Astrocyte of the spinal cord (primary cell): Measurements from ENCODE around the gene PHLPP1.

Source experiments
- DNase-seq: peaks from one replicate; pipeline ENCODE4 v3.0.0; 2011; ENCODE audit warnings: low read depth, low spot score
- H3K4me3 ChIP-seq: 2 replicates; pipeline ENCODE4 v1.5.1; 2011; ENCODE audit warnings: low read depth, mild to moderate bottlenecking, low read length, moderate library complexity
- in situ Hi-C: cut with HindIII; loops from 2 replicates; pipeline ENCODE4 v1.10.0; 2017; ENCODE audit warnings: low sequenced_read_pairs
- TF ChIP-seq, protein P1 (sequence below): IDR thresholded peaks from 2 replicates; pipeline ENCODE4 v1.5.1; 2012; ENCODE audit warnings: low read depth, mild to moderate bottlenecking, low read length, inconsistent platforms

PHLPP1 gene

GRCh38 chr18:62825382-62825781 is 110.0 kb downstream of the PHLPP1 start:
- in situ Hi-C loops = no loop called here
- H3K4me3 ChIP-seq = no peak overlapping the region
- DNase-seq = no peak
- TF ChIP-seq, protein P1, sequence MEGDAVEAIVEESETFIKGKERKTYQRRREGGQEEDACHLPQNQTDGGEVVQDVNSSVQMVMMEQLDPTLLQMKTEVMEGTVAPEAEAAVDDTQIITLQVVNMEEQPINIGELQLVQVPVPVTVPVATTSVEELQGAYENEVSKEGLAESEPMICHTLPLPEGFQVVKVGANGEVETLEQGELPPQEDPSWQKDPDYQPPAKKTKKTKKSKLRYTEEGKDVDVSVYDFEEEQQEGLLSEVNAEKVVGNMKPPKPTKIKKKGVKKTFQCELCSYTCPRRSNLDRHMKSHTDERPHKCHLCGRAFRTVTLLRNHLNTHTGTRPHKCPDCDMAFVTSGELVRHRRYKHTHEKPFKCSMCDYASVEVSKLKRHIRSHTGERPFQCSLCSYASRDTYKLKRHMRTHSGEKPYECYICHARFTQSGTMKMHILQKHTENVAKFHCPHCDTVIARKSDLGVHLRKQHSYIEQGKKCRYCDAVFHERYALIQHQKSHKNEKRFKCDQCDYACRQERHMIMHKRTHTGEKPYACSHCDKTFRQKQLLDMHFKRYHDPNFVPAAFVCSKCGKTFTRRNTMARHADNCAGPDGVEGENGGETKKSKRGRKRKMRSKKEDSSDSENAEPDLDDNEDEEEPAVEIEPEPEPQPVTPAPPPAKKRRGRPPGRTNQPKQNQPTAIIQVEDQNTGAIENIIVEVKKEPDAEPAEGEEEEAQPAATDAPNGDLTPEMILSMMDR = no peak

DNA sequence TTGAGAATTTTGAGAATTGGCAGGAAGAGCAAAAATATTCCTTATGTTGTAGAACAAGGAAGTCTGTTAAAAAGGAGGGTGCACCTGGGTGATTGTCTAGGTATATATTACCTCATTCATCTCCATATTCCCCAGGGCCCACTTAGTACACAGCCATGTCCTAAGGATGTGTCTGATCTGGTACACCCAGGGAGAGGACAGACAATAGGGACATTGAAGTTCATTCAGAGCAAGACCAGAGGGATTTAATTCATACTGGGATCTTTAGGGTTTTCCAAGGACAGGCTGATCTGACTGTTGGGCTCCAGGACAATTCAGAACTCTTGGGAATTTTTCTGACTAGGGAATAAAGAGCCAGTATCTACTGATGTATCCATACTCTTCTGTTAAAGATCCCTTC is 112.1 kb downstream of the PHLPP1 start:
- TF ChIP-seq, protein P1 = no peak
- DNase-seq = no peak
- in situ Hi-C loops = no loop called here
- H3K4me3 ChIP-seq = no peak overlapping the region

DNA sequence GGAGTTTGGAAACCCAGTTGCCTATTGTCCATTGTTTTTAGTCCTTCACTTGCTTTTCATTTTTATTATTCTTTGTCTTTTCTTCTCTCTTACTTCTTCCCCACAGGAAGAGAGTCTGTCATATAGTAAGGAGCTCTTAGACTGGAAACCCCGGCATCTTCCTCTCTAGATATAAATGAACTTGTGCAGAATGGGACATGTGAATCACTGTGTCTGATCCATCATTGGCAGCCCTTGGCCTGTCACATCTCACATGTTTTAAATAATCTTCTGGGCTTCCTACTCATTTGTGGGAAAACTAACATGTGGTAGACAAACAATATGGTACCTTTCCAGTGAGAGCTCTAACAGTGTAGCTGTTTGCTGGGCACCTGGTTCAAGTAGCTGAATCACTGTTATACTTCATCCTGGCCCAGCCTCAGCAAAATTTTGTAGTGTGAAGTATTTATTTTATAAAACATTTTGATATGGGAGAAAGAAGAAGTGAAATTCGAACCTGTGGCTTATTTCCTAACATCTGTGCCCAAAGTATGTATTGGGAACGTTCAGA is 112.8 kb downstream of the PHLPP1 start:
- TF ChIP-seq, protein P1 = no peak
- no peak for DNase-seq
- no peak overlapping the region for H3K4me3 ChIP-seq
- in situ Hi-C loops = no loop called here

- H3K4me3 ChIP-seq = no peak overlapping the region
- TF ChIP-seq, protein P1 = no peak
- in situ Hi-C loops = no loop called here
- peak; percentile 41 for DNase-seq
These were observed 113.5 kb downstream of the PHLPP1 start for GRCh38 chr18:62828852-62829251.

GRCh38 chr18:62829936-62830335 is 114.6 kb downstream of the PHLPP1 start:
- no peak overlapping the region for H3K4me3 ChIP-seq
- in situ Hi-C loops = no loop called here
- peak; percentile 59 for DNase-seq
- TF ChIP-seq, protein P1 = no peak

DNA sequence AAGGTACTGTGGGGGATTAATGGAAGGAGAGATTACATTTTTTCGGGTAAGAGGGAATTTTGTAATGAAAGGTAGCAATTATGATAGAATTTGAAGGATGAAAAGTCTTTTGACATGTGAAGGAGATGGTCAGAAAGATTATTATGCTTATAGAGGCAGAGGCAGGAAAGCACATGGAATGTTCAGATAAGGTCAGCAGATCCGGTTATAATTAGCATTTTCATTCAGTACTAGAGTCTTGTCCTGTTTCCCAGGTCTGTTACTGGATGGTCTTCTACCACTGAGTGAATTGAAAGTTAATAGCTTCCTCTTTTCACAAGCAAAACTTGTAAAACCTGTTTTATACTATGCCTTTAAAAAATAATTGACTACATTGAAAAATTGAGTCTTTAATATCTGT is 116.9 kb downstream of the PHLPP1 start:
- in situ Hi-C loops = no loop called here
- DNase-seq = no peak
- TF ChIP-seq, protein P1 = no peak
- no peak overlapping the region for H3K4me3 ChIP-seq

GRCh38 chr18:62833494-62833893 is 118.2 kb downstream of the PHLPP1 start:
- no peak for DNase-seq
- in situ Hi-C loops = no loop called here
- TF ChIP-seq, protein P1 = no peak
- no peak overlapping the region for H3K4me3 ChIP-seq
